IMR-90 (cell line): ENCODE results near the gene FRMD3. TPM values are rescaled to one million over a fixed set of nuclear protein-coding genes. Genes with fewer than 3 reads are reported as not detected.

ENCODE experiments used
- ATAC-seq: fragments of 200-7000 bp; cut with Tn5 transposase; 2 replicates; pipeline ENCODE4 v1.9.1; 2020; ENCODE audit warnings: low read depth, mild to moderate bottlenecking, moderate library complexity
- BruUV-seq: library from RNA; stranded (reverse); fragments of 400-500 nt; replicated peaks from 2 replicates; lab custom pipeline; 2021; lab: Mats Ljungman, UMichigan
- CTCF ChIA-PET: fragments of 300-600 bp; formaldehyde crosslinking; extraction: SDS; loops from one replicate; lab custom pipeline; 2021; ENCODE audit warnings: antibody characterized with exemption; lab: Yijun Ruan, JAX
- POLR2A ChIA-PET: fragments of 300-600 bp; sonication (Branson Sonifier 250); formaldehyde crosslinking; loops from one replicate; lab custom pipeline; 2022; ENCODE audit warnings: antibody characterized with exemption; ENCODE audit not compliant: unreplicated experiment; lab: Charles Lee
- DNase-seq: peaks from one replicate; pipeline ENCODE4 v3.0.0; 2013
- H2AFZ ChIP-seq: replicated peaks from 2 replicates; pipeline ENCODE3; 2013; ENCODE audit warnings: low read length, mild to moderate bottlenecking; ENCODE audit not compliant: poor library complexity
- H2AK5ac ChIP-seq: 2 replicates; pipeline ENCODE4 v1.6.1; 2013; ENCODE audit warnings: low read depth, low read length, inconsistent platforms
- H2AK9ac ChIP-seq: replicated peaks from 2 replicates; pipeline ENCODE3; 2013; ENCODE audit warnings: mild to moderate bottlenecking, low read depth, low read length, moderate library complexity; ENCODE audit not compliant: poor library complexity
- H2BK120ac ChIP-seq: 2 replicates; pipeline ENCODE4 v1.6.1; 2013; ENCODE audit warnings: low read depth, low read length, inconsistent platforms
- H2BK15ac ChIP-seq: 3 replicates; pipeline ENCODE4 v1.6.1; 2013; ENCODE audit warnings: low read depth, low read length, inconsistent platforms
- H2BK20ac ChIP-seq: 2 replicates; pipeline ENCODE4 v1.6.1; 2013; ENCODE audit warnings: low read depth, mild to moderate bottlenecking, inconsistent platforms, low read length, moderate library complexity
- H2BK5ac ChIP-seq: 2 replicates; pipeline ENCODE4 v1.6.1; 2013; ENCODE audit warnings: mild to moderate bottlenecking, low read depth, low read length, inconsistent platforms; ENCODE audit not compliant: poor library complexity, severe bottlenecking
- H3K14ac ChIP-seq: replicated peaks from 2 replicates; pipeline ENCODE4 v1.6.1; 2013; ENCODE audit warnings: low read depth, low read length, inconsistent platforms
- H3K18ac ChIP-seq: 2 replicates; pipeline ENCODE4 v1.6.1; 2013; ENCODE audit warnings: low read depth, low read length, control low read depth
- H3K23ac ChIP-seq: 2 replicates; pipeline ENCODE4 v1.6.1; 2013; ENCODE audit warnings: low read depth, low read length, inconsistent platforms
- H3K27ac ChIP-seq: 2 replicates; pipeline ENCODE4 v1.5.1; 2013; ENCODE audit warnings: mild to moderate bottlenecking, control low read depth, low read length; ENCODE audit not compliant: insufficient read depth
- H3K27me3 ChIP-seq: 2 replicates; pipeline ENCODE4 v1.6.1; 2013; ENCODE audit warnings: low read length; ENCODE audit not compliant: control insufficient read depth, insufficient read depth
- H3K36me3 ChIP-seq: 2 replicates; pipeline ENCODE4 v1.6.1; 2013; ENCODE audit warnings: low read length, mixed read lengths; ENCODE audit not compliant: control insufficient read depth, insufficient read depth
- H3K4ac ChIP-seq: 2 replicates; pipeline ENCODE4 v1.6.1; 2013; ENCODE audit warnings: low read depth, low read length, inconsistent platforms
- H3K4me1 ChIP-seq: 2 replicates; pipeline ENCODE4 v1.6.1; 2013; ENCODE audit warnings: low read length, mixed read lengths; ENCODE audit not compliant: control insufficient read depth, insufficient read depth
- H3K4me2 ChIP-seq: 2 replicates; pipeline ENCODE4 v1.6.1; 2013; ENCODE audit warnings: low read depth, mild to moderate bottlenecking, control low read depth, low read length, moderate library complexity
- H3K4me3 ChIP-seq: 2 replicates; pipeline ENCODE4 v1.5.1; 2013; ENCODE audit warnings: low read depth, mild to moderate bottlenecking, control low read depth, low read length, moderate library complexity; ENCODE audit not compliant: insufficient read depth
- H3K56ac ChIP-seq: 2 replicates; pipeline ENCODE4 v1.6.1; 2013; ENCODE audit warnings: low read length, inconsistent platforms; ENCODE audit not compliant: insufficient read depth; ENCODE audit errors: extremely low read depth
- H3K79me1 ChIP-seq, 2 experiments: 2 replicates each; pipeline ENCODE4 v1.6.1; 2013; ENCODE audit warnings: low read length in 2 of 2, inconsistent platforms in 1 of 2, low read depth in 1 of 2
- H3K9ac ChIP-seq: 2 replicates; pipeline ENCODE4 v1.6.1; 2013; ENCODE audit warnings: low read depth, low read length, control low read depth
- H3K9me1 ChIP-seq: 2 replicates; pipeline ENCODE4 v1.6.1; 2013; ENCODE audit warnings: low read length, inconsistent platforms; ENCODE audit not compliant: insufficient read depth
- H3K9me3 ChIP-seq: 2 replicates; pipeline ENCODE4 v1.6.1; 2013; ENCODE audit warnings: low read length; ENCODE audit not compliant: control insufficient read depth, insufficient read depth
- H4K20me1 ChIP-seq: 2 replicates; pipeline ENCODE4 v1.6.1; 2013; ENCODE audit warnings: low read length, inconsistent platforms; ENCODE audit not compliant: insufficient read depth
- H4K5ac ChIP-seq: 2 replicates; pipeline ENCODE4 v1.6.1; 2013; ENCODE audit warnings: mild to moderate bottlenecking, low read depth, low read length, control low read depth
- H4K8ac ChIP-seq, 2 experiments: 2 replicates each; pipeline ENCODE4 v1.6.1; 2013; ENCODE audit warnings: low read depth in 2 of 2, low read length in 2 of 2, control low read depth in 1 of 2, inconsistent platforms in 1 of 2
- H4K91ac ChIP-seq: 2 replicates; pipeline ENCODE4 v1.6.1; 2013; ENCODE audit warnings: low read depth, low read length, inconsistent platforms; ENCODE audit not compliant: insufficient read depth
- FOS ChIP-seq: fragments of 150-350 bp; IDR thresholded peaks from 2 replicates; pipeline ENCODE4 v1.6.1; 2016; ENCODE audit warnings: low read depth, low read length
- MXI1 ChIP-seq: IDR thresholded peaks from 2 replicates; pipeline ENCODE4 v1.6.1; 2012; ENCODE audit warnings: low read depth, mild to moderate bottlenecking, low read length, moderate library complexity, borderline replicate concordance
- WGBS, 2 experiments: methylation state at CpG; one replicate each; pipeline versions ENCODE4 v1.1.5 to v1.1.7; 2013; ENCODE audit warnings: missing lambda C conversion rate in 2 of 2; ENCODE audit not compliant: insufficient read length in 1 of 2; ENCODE audit errors: extremely low coverage in 2 of 2; 5-methylcytosine and 5-hydroxymethylcytosine counted together
- dilution Hi-C: fragments of 300-500 bp; cut with HindIII; formaldehyde crosslinking; loops from one replicate; pipeline ENCODE4 v1.14.3; 2018; ENCODE audit warnings: low sequenced_read_pairs; ENCODE audit not compliant: unreplicated experiment
- in situ Hi-C: fragments of 300-500 bp; cut with MboI; formaldehyde crosslinking; loops from 3 replicates; pipeline ENCODE4 v1.14.3; 2019; ENCODE audit warnings: low sequenced_read_pairs, inconsistent platforms, mixed read lengths
- intact Hi-C: fragments of 100-400 bp; cut with micrococcal nuclease; formaldehyde crosslinking; loops from 2 replicates; pipeline ENCODE4 v1.10.0; 2022
- polyA plus RNA-seq, 3 experiments: library from polyadenylated mRNA; depleted of rRNA; stranded (reverse); fragments of >200 nt; gene quantifications; 2 replicates each; pipeline ENCODE4 v1.2.3, GENCODE V29; 2012; ENCODE audit warnings: low replicate concordance in 1 of 3
- total RNA-seq: library from RNA; depleted of rRNA; stranded (reverse); fragments of >200 nt; gene quantifications from 2 replicates; pipeline ENCODE4 v1.2.3, GENCODE V29; 2012
- TF ChIP-seq, protein P1 (sequence below): fragments of 150-350 bp; IDR thresholded peaks from 2 replicates; pipeline ENCODE4 v1.6.1; 2016; ENCODE audit warnings: low read depth, mild to moderate bottlenecking, low read length, moderate library complexity, borderline replicate concordance
- TF ChIP-seq, protein P2 (sequence below): conservative IDR thresholded peaks from 2 replicates; pipeline ENCODE4 v1.5.1; 2012; ENCODE audit warnings: mild to moderate bottlenecking, low read depth, low read length, improper control_type of control experiment

FRMD3 gene
- total and polyA plus RNA-seq, 2 of the 4 experiments (the other 2 are of a cell fraction), result 0.02 to 0.18 TPM

- H3K9ac ChIP-seq, result no peak overlapping the region
- H3K4ac ChIP-seq, result no peak overlapping the region
- no peak overlapping the region for H3K23ac ChIP-seq
- H3K36me3 ChIP-seq, result no peaks in the 10 kb centered on the region
- H3K56ac ChIP-seq, result no peak overlapping the region
- H3K4me1 ChIP-seq, result no peaks in the 10 kb centered on the region
- H3K14ac ChIP-seq, result no peak overlapping the region
- H2BK20ac ChIP-seq, result no peak overlapping the region
- no peak overlapping the region for H3K4me3 ChIP-seq
- BruUV-seq, result no TSS peak
- TF ChIP-seq FOS, result no peak
- TF ChIP-seq, protein P1, sequence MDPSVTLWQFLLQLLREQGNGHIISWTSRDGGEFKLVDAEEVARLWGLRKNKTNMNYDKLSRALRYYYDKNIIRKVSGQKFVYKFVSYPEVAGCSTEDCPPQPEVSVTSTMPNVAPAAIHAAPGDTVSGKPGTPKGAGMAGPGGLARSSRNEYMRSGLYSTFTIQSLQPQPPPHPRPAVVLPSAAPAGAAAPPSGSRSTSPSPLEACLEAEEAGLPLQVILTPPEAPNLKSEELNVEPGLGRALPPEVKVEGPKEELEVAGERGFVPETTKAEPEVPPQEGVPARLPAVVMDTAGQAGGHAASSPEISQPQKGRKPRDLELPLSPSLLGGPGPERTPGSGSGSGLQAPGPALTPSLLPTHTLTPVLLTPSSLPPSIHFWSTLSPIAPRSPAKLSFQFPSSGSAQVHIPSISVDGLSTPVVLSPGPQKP, result no peak
- no peak for TF ChIP-seq MXI1
- TF ChIP-seq, protein P2, sequence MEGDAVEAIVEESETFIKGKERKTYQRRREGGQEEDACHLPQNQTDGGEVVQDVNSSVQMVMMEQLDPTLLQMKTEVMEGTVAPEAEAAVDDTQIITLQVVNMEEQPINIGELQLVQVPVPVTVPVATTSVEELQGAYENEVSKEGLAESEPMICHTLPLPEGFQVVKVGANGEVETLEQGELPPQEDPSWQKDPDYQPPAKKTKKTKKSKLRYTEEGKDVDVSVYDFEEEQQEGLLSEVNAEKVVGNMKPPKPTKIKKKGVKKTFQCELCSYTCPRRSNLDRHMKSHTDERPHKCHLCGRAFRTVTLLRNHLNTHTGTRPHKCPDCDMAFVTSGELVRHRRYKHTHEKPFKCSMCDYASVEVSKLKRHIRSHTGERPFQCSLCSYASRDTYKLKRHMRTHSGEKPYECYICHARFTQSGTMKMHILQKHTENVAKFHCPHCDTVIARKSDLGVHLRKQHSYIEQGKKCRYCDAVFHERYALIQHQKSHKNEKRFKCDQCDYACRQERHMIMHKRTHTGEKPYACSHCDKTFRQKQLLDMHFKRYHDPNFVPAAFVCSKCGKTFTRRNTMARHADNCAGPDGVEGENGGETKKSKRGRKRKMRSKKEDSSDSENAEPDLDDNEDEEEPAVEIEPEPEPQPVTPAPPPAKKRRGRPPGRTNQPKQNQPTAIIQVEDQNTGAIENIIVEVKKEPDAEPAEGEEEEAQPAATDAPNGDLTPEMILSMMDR, result no peak
- ATAC-seq (no peak), DNase-seq (no peak)
- H4K5ac ChIP-seq, result no peak overlapping the region
- H3K27ac ChIP-seq, result no peak overlapping the region
- H3K27me3 ChIP-seq, result no peaks in the 10 kb centered on the region
- no peak overlapping the region for H3K4me2 ChIP-seq
- intact Hi-C loops (no loop called here), dilution Hi-C loops (no loop called here), in situ Hi-C loops (no loop called here)
- ChIA-PET POLR2A (no interaction called here), CTCF (no interaction called here)
- WGBS, 2 experiments, result no CpG with 5 or more reads among the region's 2 CpGs
- no peaks in the 10 kb centered on the region for H3K9me3 ChIP-seq
- no peak overlapping the region for H2AK9ac ChIP-seq
- H3K79me1 ChIP-seq, result no peaks in the 10 kb centered on the region
- no peak overlapping the region for H4K91ac ChIP-seq
- H3K18ac ChIP-seq, result no peak overlapping the region
- H2BK120ac ChIP-seq, result no peak overlapping the region
- no peak overlapping the region for H2BK15ac ChIP-seq
- H2AK5ac ChIP-seq, result no peak overlapping the region
- no peak overlapping the region for H4K8ac ChIP-seq
- H4K20me1 ChIP-seq, result no peaks in the 10 kb centered on the region
- no peaks in the 10 kb centered on the region for H3K9me1 ChIP-seq
- H2BK5ac ChIP-seq, result no peak overlapping the region
- no peak overlapping the region for H2AFZ ChIP-seq
These were observed 231.0 kb downstream of the FRMD3 start for GRCh38 chr9:83307066-83307724.
